Kidney (tissue), 14 donors: Measurements from ENCODE around the gene OR9Q1. TPM values are rescaled to one million over a fixed set of nuclear protein-coding genes. Genes with fewer than 3 reads are reported as not detected.
A peak's percentile ranks its signal among the peaks of the same experiment; 100 is the strongest.

ENCODE experiments used
- DNase-seq, 5 donors: peaks; one replicate each; pipeline ENCODE4 v3.0.0-alpha.2; 2013 to 2020
- FAIRE-seq: peaks from 2 replicates; lab custom pipeline; 2012; peaks lifted over from hg19 to GRCh38; lab: Jason Lieb, UNC
- H3K27ac ChIP-seq, 2 donors: one replicate each; pipeline ENCODE4 v1.7.0; 2013; ENCODE audit warnings: low read depth in 2 of 2, low read length in 2 of 2, inconsistent platforms in 1 of 2
- H3K27me3 ChIP-seq: one replicate; pipeline ENCODE4 v1.7.1; 2013; ENCODE audit warnings: low read length, inconsistent platforms; ENCODE audit not compliant: control insufficient read depth, insufficient read depth
- H3K36me3 ChIP-seq, 3 donors: one replicate each; pipeline versions ENCODE4 v1.7.0 to v1.7.1; 2013; ENCODE audit warnings: low read length in 3 of 3, control low read depth in 1 of 3, inconsistent platforms in 1 of 3; ENCODE audit not compliant: insufficient read depth in 3 of 3, control insufficient read depth in 2 of 3
- H3K4me1 ChIP-seq, 3 donors: one replicate each; pipeline versions ENCODE4 v1.7.0 to v1.7.1; 2013; ENCODE audit warnings: low read length in 3 of 3, inconsistent platforms in 1 of 3, low read depth in 1 of 3; ENCODE audit not compliant: control insufficient read depth in 2 of 3, insufficient read depth in 2 of 3
- H3K4me3 ChIP-seq, 3 donors: one replicate each; pipeline versions ENCODE4 v1.7.0 to v1.8.1; 2013; ENCODE audit warnings: low read length in 3 of 3, control low read depth in 1 of 3, inconsistent platforms in 1 of 3
- H3K9ac ChIP-seq, 3 donors: one replicate each; pipeline versions ENCODE4 v1.7.0 to v1.7.1; 2013; ENCODE audit warnings: low read length in 3 of 3, control low read depth in 1 of 3, inconsistent platforms in 1 of 3
- H3K9me3 ChIP-seq, 3 donors: one replicate each; pipeline versions ENCODE4 v1.7.0 to v1.7.1; 2013; ENCODE audit warnings: low read length in 3 of 3, control low read depth in 1 of 3, inconsistent platforms in 1 of 3; ENCODE audit not compliant: control insufficient read depth in 2 of 3, insufficient read depth in 1 of 3
- intact Hi-C: fragments of 100-400 bp; cut with DNase I; formaldehyde crosslinking; loops from one replicate; pipeline ENCODE4 v1.11.1; 2022
- polyA plus RNA-seq: library from polyadenylated mRNA; stranded (reverse); fragments of 350-450 nt; fragmentation: Illumina TruSeq; extraction: RNeasy Lipid Tissue Mini Kit (QIAGEN cat#74804); gene quantifications from one replicate; pipeline ENCODE4 v1.2.3, GENCODE V29; 2014; ENCODE audit warnings: low read depth, low replicate concordance; ENCODE audit not compliant: insufficient read depth
- total RNA-seq: library from RNA; stranded (reverse); fragmentation: NEBNext Ultra II Directional; extraction: Animal tissue kit (Norgen Biotek cat#: 25700); gene quantifications from one replicate; pipeline ENCODE4 v1.2.1, GENCODE V29; 2021
- TF ChIP-seq, protein P1 (sequence below): IDR thresholded peaks from 3 replicates; pipeline ENCODE4 v1.5.1; 2012; ENCODE audit warnings: mild to moderate bottlenecking, moderate library complexity, borderline replicate concordance; ENCODE audit not compliant: insufficient read depth; ENCODE audit errors: extremely low read depth
- donor health status: control.
- donor health status: control.
- donor health status: control.
- donor health status: control.
- donor health status: control.
- donor health status: DM: yes; HTN: yes; CAD: no.
- donor health status: Normal renal cell carcinoma (clear cell type).

The OR9Q1 gene
- total and polyA plus RNA-seq, 2 donors from 2014 or later, result not detected

DNA sequence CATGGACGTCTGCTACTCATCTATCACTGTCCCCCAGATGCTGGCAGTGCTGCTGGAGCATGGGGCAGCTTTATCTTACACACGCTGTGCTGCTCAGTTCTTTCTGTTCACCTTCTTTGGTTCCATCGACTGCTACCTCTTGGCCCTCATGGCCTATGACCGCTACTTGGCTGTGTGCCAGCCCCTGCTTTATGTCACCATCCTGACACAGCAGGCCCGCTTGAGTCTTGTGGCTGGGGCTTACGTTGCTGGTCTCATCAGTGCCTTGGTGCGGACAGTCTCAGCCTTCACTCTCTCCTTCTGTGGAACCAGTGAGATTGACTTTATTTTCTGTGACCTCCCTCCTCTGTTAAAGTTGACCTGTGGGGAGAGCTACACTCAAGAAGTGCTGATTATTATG, 156.0 kb downstream of the OR9Q1 start:
- Histone ChIP-seq H3K9ac (no peak overlapping the region), H3K4me3 (no peak overlapping the region), H3K36me3 (no peaks in the 10 kb centered on the region), H3K4me1 (no peaks in the 10 kb centered on the region), H3K27me3 (no peaks in the 10 kb centered on the region), H3K27ac (no peak overlapping the region), H3K9me3 (no peaks in the 10 kb centered on the region)
- intact Hi-C loops, result no loop called here
- FAIRE-seq (no peak), DNase-seq (peak in 1 of 5 donors; percentile 48)
- TF ChIP-seq, protein P1, sequence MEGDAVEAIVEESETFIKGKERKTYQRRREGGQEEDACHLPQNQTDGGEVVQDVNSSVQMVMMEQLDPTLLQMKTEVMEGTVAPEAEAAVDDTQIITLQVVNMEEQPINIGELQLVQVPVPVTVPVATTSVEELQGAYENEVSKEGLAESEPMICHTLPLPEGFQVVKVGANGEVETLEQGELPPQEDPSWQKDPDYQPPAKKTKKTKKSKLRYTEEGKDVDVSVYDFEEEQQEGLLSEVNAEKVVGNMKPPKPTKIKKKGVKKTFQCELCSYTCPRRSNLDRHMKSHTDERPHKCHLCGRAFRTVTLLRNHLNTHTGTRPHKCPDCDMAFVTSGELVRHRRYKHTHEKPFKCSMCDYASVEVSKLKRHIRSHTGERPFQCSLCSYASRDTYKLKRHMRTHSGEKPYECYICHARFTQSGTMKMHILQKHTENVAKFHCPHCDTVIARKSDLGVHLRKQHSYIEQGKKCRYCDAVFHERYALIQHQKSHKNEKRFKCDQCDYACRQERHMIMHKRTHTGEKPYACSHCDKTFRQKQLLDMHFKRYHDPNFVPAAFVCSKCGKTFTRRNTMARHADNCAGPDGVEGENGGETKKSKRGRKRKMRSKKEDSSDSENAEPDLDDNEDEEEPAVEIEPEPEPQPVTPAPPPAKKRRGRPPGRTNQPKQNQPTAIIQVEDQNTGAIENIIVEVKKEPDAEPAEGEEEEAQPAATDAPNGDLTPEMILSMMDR, result no peak

DNA sequence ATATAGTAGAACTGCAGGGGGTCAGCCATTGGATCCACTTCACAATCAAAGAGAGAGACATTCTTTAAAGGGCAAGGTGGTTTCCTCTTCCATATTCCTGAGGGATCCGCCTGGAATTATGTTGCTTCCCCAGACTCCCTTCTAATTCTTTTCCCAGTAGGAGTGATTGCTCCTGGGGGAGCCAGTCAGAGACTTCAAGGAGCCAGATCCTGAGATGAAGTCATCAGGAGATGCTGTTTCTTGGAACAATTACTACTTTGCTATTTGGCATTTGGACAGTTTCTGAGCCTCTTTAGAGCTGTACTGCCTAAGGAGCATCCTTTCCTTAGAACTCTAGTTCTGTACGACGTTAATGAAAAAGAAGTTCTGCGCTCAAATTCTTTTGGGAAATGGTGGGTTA, 163.3 kb downstream of the OR9Q1 start:
- FAIRE-seq, result no peak

DNA sequence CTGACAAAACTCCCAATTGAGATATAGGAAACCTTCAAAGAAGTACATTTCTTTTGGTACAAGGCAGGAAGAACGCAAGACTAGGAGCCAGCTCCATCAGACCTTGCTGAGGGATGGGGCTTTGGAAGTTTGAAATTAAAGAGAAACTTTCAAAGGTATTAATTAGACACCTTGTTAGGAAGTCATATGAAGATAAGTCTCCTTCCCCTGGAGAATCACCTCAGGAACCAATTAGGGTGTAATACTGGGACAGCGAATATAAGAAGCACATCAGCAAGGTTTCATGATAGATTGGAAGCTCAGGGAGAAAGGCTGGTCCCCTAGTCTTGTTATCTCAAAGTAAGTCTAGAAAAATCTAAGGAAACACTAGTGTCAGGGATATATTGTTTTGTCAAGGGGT, 165.1 kb downstream of the OR9Q1 start, which contains the start of gene OR9Q2:
OR9Q2 (plus strand) TSS at position 301 of the 400 bp plus-strand sequence. CDS start 1,421 bp downstream, outside the sequence.
- intact Hi-C loops, result no loop called here
- TF ChIP-seq, protein P1, result no peak
- DNase-seq, result no peak
- Histone ChIP-seq H3K4me1 (no peaks in the 10 kb centered on the region), H3K9ac (no peak within 1 kb of the TSS), H3K4me3 (no peak within 1 kb of the TSS), H3K27me3 (no peaks in the 10 kb centered on the region), H3K36me3 (no peaks in the 10 kb centered on the region), H3K9me3 (no peaks in the 10 kb centered on the region), H3K27ac (no peak within 1 kb of the TSS)
- FAIRE-seq, result no peak

More for the DNA sequence above, 163.3 kb downstream of the OR9Q1 start:
- no peaks in the 10 kb centered on the region for H3K9me3 ChIP-seq
- H3K4me1 ChIP-seq, result no peaks in the 10 kb centered on the region
- H3K36me3 ChIP-seq, result no peaks in the 10 kb centered on the region
- no peak overlapping the region for H3K27ac ChIP-seq
- H3K27me3 ChIP-seq, result no peaks in the 10 kb centered on the region
- no peak for DNase-seq
- no peak overlapping the region for H3K9ac ChIP-seq
- intact Hi-C loops, result no loop called here
- TF ChIP-seq, protein P1, result no peak
- no peak overlapping the region for H3K4me3 ChIP-seq

DNA sequence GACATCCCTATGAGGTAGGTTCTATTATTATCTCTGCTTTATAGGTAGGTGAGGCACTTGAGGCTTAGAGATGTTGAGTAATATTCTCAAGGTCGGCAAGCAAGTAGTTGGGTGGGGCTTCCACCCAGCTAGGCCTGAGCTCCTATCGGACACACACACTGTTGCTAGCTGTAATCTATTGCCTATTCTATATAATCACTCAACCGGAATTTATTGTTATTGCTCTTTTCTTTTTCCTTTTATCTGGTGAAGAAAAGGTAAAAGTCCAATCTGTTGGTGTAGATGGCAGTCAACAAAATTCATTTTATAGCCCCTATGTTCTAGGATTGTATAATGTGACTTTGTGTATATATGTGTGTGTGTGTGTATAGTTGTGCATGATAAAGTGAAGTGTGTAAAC, 168.5 kb downstream of the OR9Q1 start:
- Histone ChIP-seq H3K27ac (no peak overlapping the region), H3K9ac (no peak overlapping the region), H3K4me3 (no peak overlapping the region), H3K27me3 (no peaks in the 10 kb centered on the region), H3K4me1 (no peaks in the 10 kb centered on the region), H3K9me3 (no peaks in the 10 kb centered on the region), H3K36me3 (no peaks in the 10 kb centered on the region)
- TF ChIP-seq, protein P1, result no peak
- intact Hi-C loops, result no loop called here
- FAIRE-seq (no peak), DNase-seq (no peak)
